Trophoblast cell (in vitro differentiated cells and primary cell): ENCODE results near the gene STRN4.
"Not testable (repeated sequence)": the region's sequence is repeated elsewhere in the genome, so short reads cannot be mapped to it uniquely, and the experiment has no call there.

Experiments
- DNase-seq, 2 donors: peaks; one replicate each; pipeline ENCODE4 v3.0.0-alpha.2; 2016
- H2AFZ ChIP-seq: 2 replicates; pipeline ENCODE4 v1.6.1; 2013; ENCODE audit warnings: low read length, moderate library complexity, mild to moderate bottlenecking; ENCODE audit not compliant: insufficient read depth, poor library complexity
- H2AK5ac ChIP-seq: 2 replicates; pipeline ENCODE4 v1.6.1; 2013; ENCODE audit warnings: mild to moderate bottlenecking, low read length
- H2BK120ac ChIP-seq: 2 replicates; pipeline ENCODE4 v1.6.1; 2013; ENCODE audit warnings: low read length, mild to moderate bottlenecking, moderate library complexity; ENCODE audit not compliant: insufficient read depth, poor library complexity
- H2BK12ac ChIP-seq: 2 replicates; pipeline ENCODE4 v1.6.1; 2013; ENCODE audit warnings: mild to moderate bottlenecking, low read length, moderate library complexity
- H2BK5ac ChIP-seq: 2 replicates; pipeline ENCODE4 v1.6.1; 2013; ENCODE audit warnings: low read length, low read depth, moderate library complexity, mild to moderate bottlenecking; ENCODE audit not compliant: poor library complexity
- H3K14ac ChIP-seq: 2 replicates; pipeline ENCODE4 v1.6.1; 2013; ENCODE audit warnings: mild to moderate bottlenecking, low read length
- H3K18ac ChIP-seq: 2 replicates; pipeline ENCODE4 v1.6.1; 2013; ENCODE audit warnings: mild to moderate bottlenecking, low read length
- H3K23ac ChIP-seq: 2 replicates; pipeline ENCODE4 v1.6.1; 2013; ENCODE audit warnings: low read length
- H3K27ac ChIP-seq: 2 replicates; pipeline ENCODE4 v1.5.1; 2013; ENCODE audit warnings: low read depth, mild to moderate bottlenecking, inconsistent platforms, low read length, moderate library complexity
- H3K27me3 ChIP-seq: 2 replicates; pipeline ENCODE4 v1.6.1; 2013; ENCODE audit warnings: inconsistent platforms, mild to moderate bottlenecking, low read length, moderate library complexity; ENCODE audit not compliant: insufficient read depth
- H3K36me3 ChIP-seq, 2 experiments: 1 replicate in 1 of 2; 2 replicates in 1 of 2; pipeline ENCODE4 v1.6.1; 2013; ENCODE audit warnings: low read length in 2 of 2, mild to moderate bottlenecking in 2 of 2, moderate library complexity in 1 of 2; ENCODE audit not compliant: insufficient read depth in 2 of 2, control insufficient read depth in 1 of 2
- H3K4ac ChIP-seq: 2 replicates; pipeline ENCODE4 v1.6.1; 2013; ENCODE audit warnings: low read depth, mild to moderate bottlenecking, low read length, moderate library complexity
- H3K4me1 ChIP-seq, 2 experiments: 1 replicate in 1 of 2; 2 replicates in 1 of 2; pipeline ENCODE4 v1.6.1; 2013; ENCODE audit warnings: low read length in 2 of 2, mild to moderate bottlenecking in 2 of 2, moderate library complexity in 1 of 2; ENCODE audit not compliant: insufficient read depth in 2 of 2, control insufficient read depth in 1 of 2
- H3K4me2 ChIP-seq: 2 replicates; pipeline ENCODE4 v1.6.1; 2013; ENCODE audit warnings: inconsistent platforms, mild to moderate bottlenecking, low read length, moderate library complexity
- H3K4me3 ChIP-seq: 2 replicates; pipeline ENCODE4 v1.5.1; 2013; ENCODE audit warnings: mild to moderate bottlenecking, low read depth, low read length, inconsistent platforms
- H3K79me1 ChIP-seq: one replicate; pipeline ENCODE4 v1.6.1; 2013; ENCODE audit warnings: low read length
- H3K79me2 ChIP-seq: 2 replicates; pipeline ENCODE4 v1.6.1; 2013; ENCODE audit warnings: low read length, mild to moderate bottlenecking; ENCODE audit not compliant: control insufficient read depth, insufficient read depth, poor library complexity
- H3K9ac ChIP-seq: 2 replicates; pipeline ENCODE4 v1.6.1; 2013; ENCODE audit warnings: mild to moderate bottlenecking, low read length
- H3K9me3 ChIP-seq: 2 replicates; pipeline ENCODE4 v1.6.1; 2013; ENCODE audit warnings: low read depth, mild to moderate bottlenecking, control low read depth, inconsistent platforms, low read length; ENCODE audit not compliant: insufficient read depth
- H4K12ac ChIP-seq: 2 replicates; pipeline ENCODE4 v1.6.1; 2013; ENCODE audit warnings: low read depth, mild to moderate bottlenecking, low read length, moderate library complexity
- H4K8ac ChIP-seq: 2 replicates; pipeline ENCODE4 v1.6.1; 2013; ENCODE audit warnings: low read depth, mild to moderate bottlenecking, low read length, moderate library complexity
- H4K91ac ChIP-seq: one replicate; pipeline ENCODE4 v1.6.1; 2013; ENCODE audit warnings: low read depth, mild to moderate bottlenecking, low read length, moderate library complexity
- WGBS: extraction: QIAGEN DNeasy Blood & Tissue Kit; methylation state at CpG from one replicate; pipeline ENCODE4 v1.1.7; 2013; ENCODE audit warnings: missing lambda C conversion rate; ENCODE audit not compliant: insufficient read length, insufficient coverage; ENCODE audit errors: extremely low coverage; 5-methylcytosine and 5-hydroxymethylcytosine counted together

Gene STRN4

DNA sequence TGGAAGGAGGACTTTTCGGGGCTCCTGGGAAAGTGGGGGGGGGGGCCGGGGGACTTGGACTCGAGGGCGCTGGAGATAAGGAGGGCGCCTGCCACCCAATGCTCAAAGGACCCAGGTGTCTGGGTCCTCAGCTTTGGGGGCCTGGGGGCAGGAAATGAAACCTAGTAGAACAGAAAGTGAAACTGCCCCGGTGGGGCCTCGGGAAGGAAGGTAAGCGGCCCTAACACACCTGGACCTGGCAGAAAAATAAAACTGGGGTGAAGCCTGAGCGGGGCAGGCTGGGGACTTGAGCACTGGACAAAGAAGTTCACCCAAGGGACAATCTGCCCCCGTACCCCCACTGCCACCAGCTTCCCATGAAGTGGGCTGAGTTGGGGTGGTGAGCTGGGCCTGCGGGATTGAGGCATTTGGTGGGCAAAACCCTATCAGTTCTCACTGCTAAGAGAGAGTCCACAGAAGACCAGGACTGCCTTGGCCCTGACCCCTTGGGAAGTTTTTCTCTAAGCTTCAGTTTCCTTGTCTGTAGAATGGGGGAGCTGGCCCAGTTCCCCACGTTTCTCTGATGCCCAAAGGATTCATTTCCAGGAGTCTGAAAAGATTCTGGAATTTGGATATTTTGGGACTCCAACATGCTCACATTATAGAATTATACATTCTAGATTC, 31.7 kb downstream of the STRN4 start:
- Histone ChIP-seq H3K36me3 (peaks cover 24 to 30% of the 10 kb centered on the region in 2 experiments), H2AFZ (peak overlapping the region; percentile 10), H3K79me1 (peaks cover 28% of the 10 kb centered on the region), H3K9me3 (no peaks in the 10 kb centered on the region), H2BK5ac (peak overlapping the region; percentile 95), H4K91ac (peak overlapping the region; percentile 91), H4K8ac (peak overlapping the region; percentile 94), H2BK120ac (peak overlapping the region; percentile 82), H2BK12ac (no peak overlapping the region), H3K4me1 (peaks cover 0 to 10% of the 10 kb centered on the region in 2 experiments), H3K27me3 (no peaks in the 10 kb centered on the region), H4K12ac (peak overlapping the region; percentile 83), H3K9ac (peak overlapping the region; percentile 75), H3K14ac (peak overlapping the region; percentile 89), H3K4ac (peak overlapping the region; percentile 98), H3K23ac (no peak overlapping the region), H3K79me2 (peaks cover 26% of the 10 kb centered on the region), H3K4me3 (peak overlapping the region; percentile 72), H3K27ac (peak overlapping the region; percentile 29), H3K18ac (peak overlapping the region; percentile 97), H3K4me2 (peak overlapping the region; percentile 71), H2AK5ac (peak overlapping the region; percentile 94)
- peak in 1 of 2 donors; percentile 28 for DNase-seq
- WGBS: no CpG with 5 or more reads among the region's 12 CpGs

GRCh38 chr19:46713781-46714443, 32.3 kb downstream of the STRN4 start:
- peak overlapping the region; percentile 91 for H4K91ac ChIP-seq
- no peaks in the 10 kb centered on the region for H3K9me3 ChIP-seq
- DNase-seq: peak; percentile 48 to 49
- H3K4me1 ChIP-seq: peaks cover 0 to 10% of the 10 kb centered on the region in 2 experiments
- peak overlapping the region; percentile 55 for H3K27ac ChIP-seq
- H3K79me2 ChIP-seq: peaks cover 26% of the 10 kb centered on the region
- WGBS: no CpG with 5 or more reads among the region's 39 CpGs
- peak overlapping the region; percentile 72 for H3K4me3 ChIP-seq
- H3K23ac ChIP-seq: no peak overlapping the region
- H2BK5ac ChIP-seq: peak overlapping the region; percentile 95
- peak overlapping the region; percentile 50 for H3K4ac ChIP-seq
- H2BK120ac ChIP-seq: peak overlapping the region; percentile 10
- H3K79me1 ChIP-seq: peaks cover 28% of the 10 kb centered on the region
- peaks cover 24 to 30% of the 10 kb centered on the region in 2 experiments for H3K36me3 ChIP-seq
- H4K12ac ChIP-seq: peak overlapping the region; percentile 78
- H2BK12ac ChIP-seq: peak overlapping the region; percentile 37
- no peaks in the 10 kb centered on the region for H3K27me3 ChIP-seq
- peak overlapping the region; percentile 71 for H3K4me2 ChIP-seq
- peak overlapping the region; percentile 53 for H2AFZ ChIP-seq
- H4K8ac ChIP-seq: peak overlapping the region; percentile 94
- H3K14ac ChIP-seq: peak overlapping the region; percentile 90
- H3K18ac ChIP-seq: peak overlapping the region; percentile 60
- peak overlapping the region; percentile 77 for H3K9ac ChIP-seq
- peak overlapping the region; percentile 8 for H2AK5ac ChIP-seq

GRCh38 chr19:46712768-46713338, 33.4 kb downstream of the STRN4 start:
- H4K8ac ChIP-seq, H4K12ac ChIP-seq, H3K14ac ChIP-seq: not testable (repeated sequence)

DNA sequence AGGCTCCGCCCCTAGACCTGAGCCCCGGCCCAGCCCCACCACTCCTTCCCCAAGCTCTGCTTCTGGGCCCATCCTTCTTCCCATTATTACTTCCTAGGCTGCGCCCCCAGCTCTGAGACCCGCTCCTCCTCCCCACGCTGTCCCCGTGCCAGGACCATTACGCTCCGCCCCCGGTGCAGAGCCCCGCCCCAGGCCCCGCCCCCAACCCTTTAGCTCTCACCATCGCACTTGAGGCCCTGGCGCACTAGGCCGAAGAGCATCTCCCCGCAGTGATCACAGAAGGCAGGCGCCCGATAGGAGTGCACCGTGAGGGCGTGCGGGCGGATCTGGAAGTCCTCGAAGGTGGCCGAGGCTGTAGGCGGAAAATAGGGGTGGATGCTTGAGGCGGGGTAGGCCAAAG, 35.6 kb downstream of the STRN4 start:
- H4K12ac ChIP-seq: no peak overlapping the region
- peaks cover 0 to 3% of the 10 kb centered on the region in 2 experiments for H3K4me1 ChIP-seq
- H3K27me3 ChIP-seq: no peaks in the 10 kb centered on the region
- no peak overlapping the region for H3K4ac ChIP-seq
- no peak overlapping the region for H4K8ac ChIP-seq
- H4K91ac ChIP-seq: no peak overlapping the region
- no peak overlapping the region for H2BK5ac ChIP-seq
- H2BK12ac ChIP-seq: no peak overlapping the region
- no peak overlapping the region for H2AK5ac ChIP-seq
- WGBS: no CpG with 5 or more reads among the region's 25 CpGs
- H3K79me2 ChIP-seq: peaks cover 13% of the 10 kb centered on the region
- H2BK120ac ChIP-seq: no peak overlapping the region
- H3K79me1 ChIP-seq: peaks cover 13% of the 10 kb centered on the region
- no peak overlapping the region for H3K4me2 ChIP-seq
- H3K27ac ChIP-seq: no peak overlapping the region
- no peak overlapping the region for H3K14ac ChIP-seq
- no peak overlapping the region for H2AFZ ChIP-seq
- no peak overlapping the region for H3K23ac ChIP-seq
- no peak overlapping the region for H3K4me3 ChIP-seq
- no peak overlapping the region for H3K9ac ChIP-seq
- no peak for DNase-seq
- peak overlapping the region; percentile 6 for H3K18ac ChIP-seq
- H3K36me3 ChIP-seq: peaks cover 40 to 43% of the 10 kb centered on the region in 2 experiments
- H3K9me3 ChIP-seq: no peaks in the 10 kb centered on the region

More at GRCh38 chr19:46712768-46713338, 33.4 kb downstream of the STRN4 start:
- H2BK5ac ChIP-seq, H2AK5ac ChIP-seq, H3K27me3 ChIP-seq, H2BK12ac ChIP-seq, H3K23ac ChIP-seq, H3K4me3 ChIP-seq, H3K4me2 ChIP-seq, H3K9ac ChIP-seq, DNase-seq, H4K91ac ChIP-seq, H3K4me1 ChIP-seq, H2BK120ac ChIP-seq, H3K9me3 ChIP-seq, H2AFZ ChIP-seq, H3K27ac ChIP-seq: not testable (repeated sequence)
- Histone ChIP-seq H3K18ac (peak overlapping the region; percentile 70), H3K79me2 (peaks cover 26% of the 10 kb centered on the region), H3K79me1 (peaks cover 28% of the 10 kb centered on the region), H3K4ac (peak overlapping the region; percentile 24), H3K36me3 (peaks cover 26 to 28% of the 10 kb centered on the region in 2 experiments)
- WGBS: no CpG with 5 or more reads among the region's 6 CpGs
